Muscle of leg (tissue), 11 donors: ENCODE data around the gene FPGS. TPM values are rescaled to one million over a fixed set of nuclear protein-coding genes. Genes with fewer than 3 reads are reported as not detected.
"Not testable (repeated sequence)": the region's sequence is repeated elsewhere in the genome, so short reads cannot be mapped to it uniquely, and the experiment has no call there.

Source experiments
- DNase-seq: peaks from one replicate; pipeline ENCODE4 v3.0.0; 2013
- H3K27ac ChIP-seq: one replicate; pipeline ENCODE4 v1.5.1; 2013; ENCODE audit warnings: mild to moderate bottlenecking, low read length, control low read depth
- H3K27me3 ChIP-seq: one replicate; pipeline ENCODE4 v1.6.1; 2013; ENCODE audit warnings: low read length; ENCODE audit not compliant: control insufficient read depth, insufficient read depth
- H3K36me3 ChIP-seq: one replicate; pipeline ENCODE4 v1.6.1; 2013; ENCODE audit warnings: low read length; ENCODE audit not compliant: control insufficient read depth, insufficient read depth
- H3K4me1 ChIP-seq: one replicate; pipeline ENCODE4 v1.6.1; 2013; ENCODE audit warnings: low read length; ENCODE audit not compliant: control insufficient read depth, insufficient read depth
- H3K4me3 ChIP-seq: one replicate; pipeline ENCODE4 v1.5.1; 2013; ENCODE audit warnings: low read length, control low read depth
- H3K9me3 ChIP-seq: replicated peaks from 2 replicates; pipeline ENCODE4 v1.6.1; 2013; ENCODE audit warnings: low read depth, low read length; ENCODE audit not compliant: control insufficient read depth
- WGBS: methylation state at CpG from one replicate; pipeline ENCODE4 v1.1.5; 2013; ENCODE audit warnings: missing lambda C conversion rate; ENCODE audit not compliant: insufficient coverage; 5-methylcytosine and 5-hydroxymethylcytosine counted together
- polyA plus RNA-seq, 8 donors: library from polyadenylated mRNA; unstranded; fragments of 120-200 nt; gene quantifications; one replicate each; pipeline versions ENCODE4 v1.2.1 to v1.2.3, GENCODE V29; 2013; ENCODE audit warnings: inconsistent platforms in 1 of 8, low replicate concordance in 1 of 8; ENCODE audit not compliant: insufficient read length in 8 of 8, insufficient read depth in 1 of 8
- total RNA-seq: library from RNA; stranded (reverse); fragments of 120-200 nt; gene quantifications from one replicate; pipeline ENCODE4 v1.2.4, GENCODE V29; 2013

The FPGS gene
- total and polyA plus RNA-seq, 9 donors: 34.7 to 52.4 (median 43.6) TPM

DNA sequence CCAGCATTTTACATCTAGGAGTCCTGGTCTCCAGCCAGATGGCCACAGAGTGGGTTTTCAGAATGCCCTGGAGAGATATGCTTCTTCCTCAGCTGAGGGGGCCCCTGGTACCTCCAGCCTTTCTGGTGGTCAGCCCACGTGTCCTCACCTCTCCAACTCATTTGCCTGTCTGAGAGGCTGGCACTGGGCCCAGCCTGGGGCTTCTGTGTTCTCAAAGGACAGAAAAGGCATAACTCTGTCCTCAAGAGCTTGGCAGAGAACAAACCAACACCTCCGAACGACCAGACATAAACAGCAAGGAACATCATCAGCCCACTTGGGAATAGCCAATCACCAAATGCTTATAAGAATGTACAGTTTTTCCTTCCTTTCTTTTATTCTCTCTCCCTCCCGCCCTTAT is 34.7 kb downstream of the FPGS start:
- peak; percentile 19 for DNase-seq
- Histone ChIP-seq H3K4me3 (no peak overlapping the region), H3K4me1 (peaks cover 53% of the 10 kb centered on the region), H3K27ac (no peak overlapping the region), H3K27me3 (no peaks in the 10 kb centered on the region), H3K36me3 (peaks cover 16% of the 10 kb centered on the region), H3K9me3 (no peaks in the 10 kb centered on the region)
- WGBS: 56% methylated on average over 4 of the region's 4 CpGs

DNA sequence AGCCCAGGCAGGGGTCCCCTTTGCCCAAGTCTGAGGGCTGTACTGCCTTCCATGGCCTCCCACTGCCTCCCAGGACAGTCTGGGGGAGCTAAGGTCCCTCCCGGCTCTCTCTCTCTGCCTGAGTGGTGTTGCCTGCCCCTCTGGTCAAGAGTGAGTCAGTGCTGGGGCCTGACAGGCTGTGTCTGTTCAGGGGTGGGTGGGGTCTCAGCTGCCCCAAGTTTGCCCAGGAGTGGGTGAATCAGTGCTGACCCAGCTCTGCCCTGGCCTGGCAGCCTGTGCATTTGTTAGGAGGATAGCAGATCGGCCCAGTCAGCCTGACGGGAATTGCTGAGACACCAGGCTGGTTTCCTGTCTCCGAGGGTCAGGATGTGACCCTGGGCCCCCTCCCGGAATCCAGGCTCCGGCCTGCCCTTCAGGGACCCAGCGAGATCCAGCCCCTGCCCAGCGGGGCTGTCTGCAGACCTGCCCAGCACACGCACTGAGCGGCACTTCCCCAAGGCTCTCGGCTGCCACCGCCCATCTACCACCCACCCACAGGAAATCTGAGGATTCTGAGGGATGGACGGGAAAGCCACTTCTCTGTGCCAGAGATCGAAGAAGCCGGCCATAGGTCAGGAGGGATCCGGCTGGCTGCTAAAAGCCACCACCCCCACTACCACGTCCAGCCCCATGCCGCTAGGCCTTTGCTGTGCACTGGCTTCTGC is 35.8 kb downstream of the FPGS start:
- H3K4me3 ChIP-seq: no peak overlapping the region
- DNase-seq: peak; percentile 71

DNA sequence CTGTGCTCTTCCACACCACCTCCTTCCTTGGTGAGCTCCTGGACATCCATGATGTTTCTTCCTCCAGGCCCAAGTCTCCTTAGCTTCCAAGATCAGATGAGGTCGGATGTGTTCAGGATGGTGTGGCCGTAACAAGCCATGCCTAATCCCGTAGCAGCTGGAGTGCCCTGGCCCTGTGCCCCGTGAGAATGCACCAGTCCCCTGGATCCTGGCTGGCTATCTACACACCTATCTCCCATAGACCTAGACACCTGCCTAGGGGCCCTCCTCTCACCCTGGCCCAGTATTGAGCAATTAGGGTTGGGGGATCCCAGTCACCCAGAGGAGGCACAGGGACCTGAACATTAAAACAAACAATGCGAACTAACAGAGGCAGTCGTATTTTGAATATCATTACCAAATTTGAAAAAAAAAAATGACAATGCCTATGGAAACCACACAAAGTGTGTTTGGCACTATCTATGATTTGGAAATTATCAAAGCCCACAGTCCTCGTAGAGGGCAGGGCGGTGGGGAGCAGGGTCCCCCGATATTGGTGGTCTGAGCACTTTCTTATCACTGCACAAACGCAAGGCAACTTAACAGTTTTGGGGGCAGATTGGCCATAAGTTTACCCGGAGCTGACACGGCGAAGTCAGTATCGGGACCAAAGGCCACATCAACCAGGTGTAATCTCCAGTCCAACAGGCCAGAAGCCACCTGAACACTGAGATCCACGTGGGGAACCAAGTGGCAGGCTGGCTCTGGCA is 38.6 kb downstream of the FPGS start:
- H3K27ac ChIP-seq: no peak overlapping the region
- 85% methylated on average over 9 of the region's 15 CpGs for WGBS
- peaks cover 52% of the 10 kb centered on the region for H3K4me1 ChIP-seq
- no peaks in the 10 kb centered on the region for H3K9me3 ChIP-seq
- H3K27me3 ChIP-seq: no peaks in the 10 kb centered on the region
- peaks cover 18% of the 10 kb centered on the region for H3K36me3 ChIP-seq
- DNase-seq: peak; percentile 20
- H3K4me3 ChIP-seq: no peak overlapping the region

More for the DNA sequence above, 35.8 kb downstream of the FPGS start:
- Histone ChIP-seq H3K9me3 (no peaks in the 10 kb centered on the region), H3K4me1 (peaks cover 53% of the 10 kb centered on the region), H3K27me3 (no peaks in the 10 kb centered on the region), H3K36me3 (peaks cover 21% of the 10 kb centered on the region), H3K27ac (peak overlapping the region; percentile 83)
- WGBS: 21% methylated on average over 10 of the region's 18 CpGs

DNA sequence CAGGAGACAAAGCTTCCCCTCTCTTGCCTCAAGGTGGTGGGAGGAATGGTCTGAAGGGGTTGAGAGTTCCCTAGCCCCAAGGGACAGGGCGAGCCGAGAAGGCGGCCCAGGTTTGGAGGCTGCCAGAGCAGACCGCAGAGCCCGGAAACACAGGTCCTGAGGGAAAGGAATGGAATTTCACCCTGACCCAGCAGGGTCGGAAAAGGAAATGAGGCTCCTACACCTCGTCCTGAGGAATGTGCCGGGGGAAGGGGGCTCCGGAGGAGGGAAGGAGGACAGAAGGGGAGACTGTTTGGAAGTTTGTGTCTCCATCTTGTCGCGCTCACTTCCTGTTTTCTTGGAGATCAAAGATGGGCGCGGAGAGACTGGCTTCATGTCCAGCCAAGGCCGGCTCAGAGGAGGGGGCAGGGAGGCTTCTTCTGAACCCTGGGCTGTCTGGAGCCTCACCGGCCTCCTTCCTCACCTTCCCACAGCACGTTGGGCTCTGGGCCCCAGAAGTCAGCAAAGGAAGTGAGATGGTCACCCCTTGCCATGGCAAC is 42.2 kb downstream of the FPGS start:
- peaks cover 5% of the 10 kb centered on the region for H3K9me3 ChIP-seq
- no peak overlapping the region for H3K4me3 ChIP-seq
- peaks cover 22% of the 10 kb centered on the region for H3K36me3 ChIP-seq
- peaks cover 36% of the 10 kb centered on the region for H3K4me1 ChIP-seq
- WGBS: 15% methylated on average over 9 of the region's 16 CpGs
- H3K27ac ChIP-seq: peak overlapping the region; percentile 49
- H3K27me3 ChIP-seq: no peaks in the 10 kb centered on the region
- DNase-seq: peak; percentile 53

DNA sequence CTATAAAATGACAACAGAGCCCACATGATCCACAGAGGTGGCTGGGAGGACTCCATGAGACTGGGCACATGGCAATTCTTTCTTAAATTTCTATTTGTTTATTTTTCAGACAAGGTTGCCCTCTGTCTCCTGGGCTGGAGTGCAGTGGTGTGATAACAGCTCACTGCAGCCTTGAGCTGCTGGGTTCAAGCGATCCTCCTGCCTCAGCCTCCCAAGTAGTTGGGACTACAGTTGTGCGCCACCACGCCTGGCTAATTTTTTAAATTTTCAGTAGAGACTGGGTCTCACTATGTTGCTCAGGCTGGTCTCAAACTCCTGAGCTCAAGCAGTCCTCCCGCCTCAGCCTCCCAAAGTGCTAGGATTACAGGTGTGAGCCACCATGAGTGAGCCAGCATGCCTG is 42.9 kb downstream of the FPGS start:
- 94% methylated on average over 4 of the region's 4 CpGs for WGBS
- not testable (repeated sequence) for H3K4me3 ChIP-seq, DNase-seq, H3K9me3 ChIP-seq, H3K27me3 ChIP-seq
- peak overlapping the region; percentile 49 for H3K27ac ChIP-seq
- H3K4me1 ChIP-seq: peaks cover 35% of the 10 kb centered on the region
- peaks cover 20% of the 10 kb centered on the region for H3K36me3 ChIP-seq

DNA sequence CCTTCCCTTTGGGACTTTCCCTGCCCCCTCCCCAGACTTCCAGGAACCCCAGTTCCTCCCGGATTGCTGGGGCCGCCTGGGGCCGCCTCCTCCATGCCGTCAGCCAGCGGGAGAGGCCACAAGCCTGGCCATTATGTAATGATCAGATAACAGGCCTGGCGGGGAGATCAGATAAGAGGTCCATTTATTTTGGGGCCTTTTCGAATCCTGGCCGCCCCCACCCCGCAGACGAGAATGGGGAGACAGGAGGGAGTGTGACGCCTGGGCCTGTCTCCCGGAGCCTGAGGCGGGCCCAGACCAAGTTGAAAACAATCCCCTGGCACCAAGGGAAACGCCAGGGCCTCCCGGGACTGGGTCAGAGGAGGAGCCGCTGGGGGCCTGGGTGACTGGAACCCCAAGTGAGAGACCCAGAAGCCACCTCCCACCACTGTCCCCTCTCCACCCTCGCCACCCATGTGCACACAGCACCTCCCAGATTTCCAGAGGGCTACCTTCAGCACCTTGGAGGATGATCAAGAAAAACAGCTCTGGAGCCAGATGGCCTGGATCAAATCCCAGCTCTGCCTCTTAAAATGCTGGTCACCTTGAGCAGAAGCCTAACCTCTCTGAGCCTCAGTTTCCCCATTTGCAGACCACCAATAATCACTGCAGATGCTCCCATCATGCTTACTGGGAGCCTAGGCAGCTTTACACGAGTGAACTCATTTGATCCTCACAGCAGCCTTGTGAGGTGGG is 43.9 kb downstream of the FPGS start:
- peaks cover 15% of the 10 kb centered on the region for H3K36me3 ChIP-seq
- H3K4me3 ChIP-seq: no peak overlapping the region
- H3K4me1 ChIP-seq: peaks cover 29% of the 10 kb centered on the region
- WGBS: 66% methylated on average over 13 of the region's 18 CpGs
- peaks cover 5% of the 10 kb centered on the region for H3K9me3 ChIP-seq
- DNase-seq: no peak
- H3K27ac ChIP-seq: peak overlapping the region; percentile 11
- no peaks in the 10 kb centered on the region for H3K27me3 ChIP-seq

DNA sequence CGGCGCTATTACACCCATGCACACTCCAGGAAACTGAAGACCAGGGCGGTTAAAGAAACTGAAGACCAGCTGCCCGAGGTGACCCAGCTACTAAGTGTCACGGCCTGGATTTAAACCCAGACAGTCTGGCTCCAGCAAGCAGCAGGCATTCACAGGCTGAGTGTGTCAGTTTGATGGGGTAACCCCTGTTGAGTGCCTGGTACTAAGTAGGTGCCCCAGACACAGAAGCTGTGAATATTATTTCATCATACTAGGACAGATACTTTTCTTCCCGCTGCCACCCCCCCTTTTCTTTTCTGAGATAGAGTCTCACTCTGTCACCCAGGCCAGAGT is 44.5 kb downstream of the FPGS start:
- Histone ChIP-seq H3K36me3 (peaks cover 11% of the 10 kb centered on the region), H3K27ac (no peak overlapping the region), H3K9me3 (peaks cover 5% of the 10 kb centered on the region), H3K4me3 (no peak overlapping the region), H3K4me1 (peaks cover 29% of the 10 kb centered on the region), H3K27me3 (no peaks in the 10 kb centered on the region)
- WGBS: 36% methylated on average over 4 of the region's 6 CpGs
- no peak for DNase-seq

DNA sequence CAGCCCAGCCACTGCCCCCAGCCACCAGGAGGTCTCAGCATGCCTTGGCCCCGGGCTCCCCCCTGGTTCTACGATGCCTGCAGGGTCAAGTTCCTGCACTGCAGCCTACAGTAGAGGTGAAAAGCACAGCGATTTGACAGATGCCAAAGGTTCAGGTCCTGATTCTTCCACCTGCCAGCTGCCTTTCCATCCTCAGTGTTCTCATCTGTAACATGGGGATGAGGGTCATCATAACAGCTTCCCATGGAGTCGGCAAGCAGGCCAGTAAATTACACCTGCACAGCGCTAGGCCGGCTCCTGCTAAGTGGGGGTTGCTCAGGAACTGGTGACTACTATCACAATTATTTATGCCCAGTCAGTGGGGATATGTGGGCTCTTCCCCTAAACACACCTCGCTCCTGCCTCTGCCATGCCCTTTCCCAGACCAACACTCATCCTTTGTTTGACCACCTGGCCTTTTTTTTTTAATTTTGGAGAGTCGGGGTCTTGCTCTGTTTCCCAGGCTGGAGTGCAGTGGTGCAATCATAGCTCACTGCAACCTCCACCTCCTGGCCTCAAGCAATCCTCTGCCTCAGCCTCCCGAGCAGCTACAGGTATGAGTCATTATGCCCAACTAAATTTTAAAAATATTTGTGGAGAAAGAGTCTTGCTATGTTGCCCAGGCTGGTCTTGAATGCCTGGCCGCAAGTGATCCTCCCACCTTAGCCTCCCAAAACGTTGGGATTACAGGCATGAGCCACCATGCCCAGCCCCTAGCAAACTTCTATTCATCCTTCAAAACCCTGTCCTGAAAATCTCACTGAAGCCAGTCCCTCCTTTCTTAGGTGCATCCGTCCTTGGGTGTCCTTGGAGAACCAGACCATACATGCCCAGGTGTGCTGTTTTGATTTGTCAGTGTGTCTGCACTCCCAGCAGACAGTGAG is 45.4 kb downstream of the FPGS start:
- Histone ChIP-seq H3K4me3 (no peak overlapping the region), H3K27ac (no peak overlapping the region)
- 65% methylated on average over 7 of the region's 12 CpGs for WGBS

DNA sequence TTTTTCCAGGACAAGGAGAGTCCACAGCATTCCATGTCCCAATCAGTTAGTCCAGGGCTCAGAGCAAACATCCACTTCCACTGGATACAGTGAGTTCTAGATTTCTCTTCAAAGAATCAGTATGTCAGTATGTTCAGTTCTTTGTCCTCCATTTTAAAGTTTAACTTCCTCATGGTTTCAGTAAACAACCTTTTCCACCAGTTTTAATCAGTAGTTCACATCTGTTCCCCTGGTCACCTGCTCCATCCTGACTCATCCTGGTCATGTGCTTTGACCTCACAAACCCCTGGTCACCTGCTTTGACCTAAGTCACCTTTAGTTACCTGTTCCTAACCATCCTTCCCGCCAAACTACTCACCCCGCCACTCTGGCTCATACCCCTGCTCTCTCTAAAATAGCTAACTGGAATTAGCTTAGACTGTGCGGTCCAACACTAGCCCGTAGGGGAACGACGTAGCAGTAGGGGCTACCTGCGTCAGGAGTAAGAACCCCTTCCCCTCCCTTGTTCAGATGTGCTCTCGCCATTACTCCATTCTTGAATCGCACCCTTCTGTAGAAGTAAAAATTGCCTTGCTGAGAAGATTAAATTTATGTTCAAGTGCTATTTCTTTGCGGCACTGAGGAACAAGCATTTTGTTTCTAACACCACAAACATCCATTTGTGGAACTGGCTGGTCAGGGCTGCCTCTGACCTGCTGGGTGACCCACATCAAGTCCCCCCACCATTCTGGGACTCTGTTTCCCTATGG is 46.2 kb downstream of the FPGS start:
- Histone ChIP-seq H3K27ac (no peak overlapping the region), H3K4me3 (no peak overlapping the region), H3K36me3 (peaks cover 10% of the 10 kb centered on the region), H3K9me3 (peaks cover 5% of the 10 kb centered on the region), H3K4me1 (peaks cover 43% of the 10 kb centered on the region), H3K27me3 (no peaks in the 10 kb centered on the region)
- no peak for DNase-seq
- 100% methylated on average over 2 of the region's 10 CpGs for WGBS

More for the DNA sequence above, 45.4 kb downstream of the FPGS start:
- Histone ChIP-seq H3K27me3 (no peaks in the 10 kb centered on the region), H3K9me3 (peaks cover 5% of the 10 kb centered on the region), H3K4me1 (peaks cover 34% of the 10 kb centered on the region), H3K36me3 (peaks cover 11% of the 10 kb centered on the region)
- no peak for DNase-seq
